Measurements from ENCODE around the gene DDIAS. TPM values are rescaled to one million over a fixed set of nuclear protein-coding genes. Genes with fewer than 3 reads are reported as not detected.
"Not testable (repeated sequence)": the region's sequence is repeated elsewhere in the genome, so short reads cannot be mapped to it uniquely, and the experiment has no call there.

The DDIAS gene
- total RNA-seq, 1 donor from 2014 or later, result 1.6 TPM

GRCh38 chr11:82937554-82937953 is 36.0 kb downstream of the DDIAS start:
- H3K9ac ChIP-seq (ENCODE audit: low read depth in 1 of 3, low read length in 3 of 3), result no peak overlapping the region
- no peak overlapping the region for H3K4me3 ChIP-seq (ENCODE audit: low read length in 3 of 3)
- no peaks in the 10 kb centered on the region for H3K4me1 ChIP-seq (ENCODE audit: control insufficient read depth in 3 of 3, insufficient read depth in 3 of 3, low read length in 3 of 3)
- H3K36me3 ChIP-seq (ENCODE audit: control insufficient read depth in 3 of 3, insufficient read depth in 3 of 3, low read length in 3 of 3), result no peaks in the 10 kb centered on the region
- no peak overlapping the region for H3K27ac ChIP-seq (ENCODE audit: low read depth, low read length)
- no peaks in the 10 kb centered on the region for H3K27me3 ChIP-seq (ENCODE audit: control insufficient read depth in 3 of 3, insufficient read depth in 3 of 3, low read length in 3 of 3)
- H3K9me3 ChIP-seq (ENCODE audit: control insufficient read depth in 3 of 3, low read length in 3 of 3), result no peaks in the 10 kb centered on the region

- Histone ChIP-seq H3K9ac (ENCODE audit: low read depth in 1 of 3, low read length in 3 of 3) (no peak overlapping the region), H3K4me3 (ENCODE audit: low read length in 3 of 3) (no peak overlapping the region), H3K27me3 (ENCODE audit: control insufficient read depth in 3 of 3, insufficient read depth in 3 of 3, low read length in 3 of 3) (no peaks in the 10 kb centered on the region), H3K9me3 (ENCODE audit: control insufficient read depth in 3 of 3, low read length in 3 of 3) (no peaks in the 10 kb centered on the region), H3K36me3 (ENCODE audit: control insufficient read depth in 3 of 3, insufficient read depth in 3 of 3, low read length in 3 of 3) (no peaks in the 10 kb centered on the region), H3K27ac (ENCODE audit: low read depth, low read length) (no peak overlapping the region), H3K4me1 (ENCODE audit: control insufficient read depth in 3 of 3, insufficient read depth in 3 of 3, low read length in 3 of 3) (no peaks in the 10 kb centered on the region)
Observed at GRCh38 chr11:82939456-82939855, 37.9 kb downstream of the DDIAS start.

- Histone ChIP-seq H3K36me3 (ENCODE audit: control insufficient read depth in 3 of 3, insufficient read depth in 3 of 3, low read length in 3 of 3) (no peaks in the 10 kb centered on the region), H3K27me3 (ENCODE audit: control insufficient read depth in 3 of 3, insufficient read depth in 3 of 3, low read length in 3 of 3) (no peaks in the 10 kb centered on the region), H3K27ac (ENCODE audit: low read depth, low read length) (no peak overlapping the region), H3K9ac (ENCODE audit: low read depth in 1 of 3, low read length in 3 of 3) (no peak overlapping the region), H3K4me1 (ENCODE audit: control insufficient read depth in 3 of 3, insufficient read depth in 3 of 3, low read length in 3 of 3) (no peaks in the 10 kb centered on the region), H3K9me3 (ENCODE audit: control insufficient read depth in 3 of 3, low read length in 3 of 3) (no peaks in the 10 kb centered on the region), H3K4me3 (ENCODE audit: low read length in 3 of 3) (no peak overlapping the region)
Observed at GRCh38 chr11:82942376-82942775, 40.8 kb downstream of the DDIAS start.

GRCh38 chr11:82943430-82943829 is 41.9 kb downstream of the DDIAS start:
- not testable (repeated sequence) for H3K9ac ChIP-seq (ENCODE audit: low read depth in 1 of 3, low read length in 3 of 3); H3K27ac ChIP-seq (ENCODE audit: low read depth, low read length); H3K4me3 ChIP-seq (ENCODE audit: low read length in 3 of 3); H3K9me3 ChIP-seq (ENCODE audit: control insufficient read depth in 3 of 3, low read length in 3 of 3); H3K4me1 ChIP-seq (ENCODE audit: control insufficient read depth in 3 of 3, insufficient read depth in 3 of 3, low read length in 3 of 3); H3K36me3 ChIP-seq (ENCODE audit: control insufficient read depth in 3 of 3, insufficient read depth in 3 of 3, low read length in 3 of 3); H3K27me3 ChIP-seq (ENCODE audit: control insufficient read depth in 3 of 3, insufficient read depth in 3 of 3, low read length in 3 of 3)

GRCh38 chr11:82944198-82944597 is 42.7 kb downstream of the DDIAS start:
- no peak overlapping the region for H3K27ac ChIP-seq (ENCODE audit: low read depth, low read length)
- no peaks in the 10 kb centered on the region for H3K27me3 ChIP-seq (ENCODE audit: control insufficient read depth in 3 of 3, insufficient read depth in 3 of 3, low read length in 3 of 3)
- no peaks in the 10 kb centered on the region for H3K9me3 ChIP-seq (ENCODE audit: control insufficient read depth in 3 of 3, low read length in 3 of 3)
- H3K4me1 ChIP-seq (ENCODE audit: control insufficient read depth in 3 of 3, insufficient read depth in 3 of 3, low read length in 3 of 3), result no peaks in the 10 kb centered on the region
- H3K4me3 ChIP-seq (ENCODE audit: low read length in 3 of 3), result no peak overlapping the region
- H3K36me3 ChIP-seq (ENCODE audit: control insufficient read depth in 3 of 3, insufficient read depth in 3 of 3, low read length in 3 of 3), result no peaks in the 10 kb centered on the region
- H3K9ac ChIP-seq (ENCODE audit: low read depth in 1 of 3, low read length in 3 of 3), result no peak overlapping the region

GRCh38 chr11:82945041-82945440 is 43.5 kb downstream of the DDIAS start:
- H3K27me3 ChIP-seq (ENCODE audit: control insufficient read depth in 3 of 3, insufficient read depth in 3 of 3, low read length in 3 of 3); H3K9ac ChIP-seq (ENCODE audit: low read depth in 1 of 3, low read length in 3 of 3); H3K4me3 ChIP-seq (ENCODE audit: low read length in 3 of 3); H3K9me3 ChIP-seq (ENCODE audit: control insufficient read depth in 3 of 3, low read length in 3 of 3); H3K27ac ChIP-seq (ENCODE audit: low read depth, low read length); H3K36me3 ChIP-seq (ENCODE audit: control insufficient read depth in 3 of 3, insufficient read depth in 3 of 3, low read length in 3 of 3); H3K4me1 ChIP-seq (ENCODE audit: control insufficient read depth in 3 of 3, insufficient read depth in 3 of 3, low read length in 3 of 3): not testable (repeated sequence)

- Histone ChIP-seq H3K36me3 (ENCODE audit: control insufficient read depth in 3 of 3, insufficient read depth in 3 of 3, low read length in 3 of 3) (no peaks in the 10 kb centered on the region), H3K4me3 (ENCODE audit: low read length in 3 of 3) (no peak overlapping the region), H3K27ac (ENCODE audit: low read depth, low read length) (no peak overlapping the region), H3K4me1 (ENCODE audit: control insufficient read depth in 3 of 3, insufficient read depth in 3 of 3, low read length in 3 of 3) (no peaks in the 10 kb centered on the region), H3K9ac (ENCODE audit: low read depth in 1 of 3, low read length in 3 of 3) (no peak overlapping the region), H3K9me3 (ENCODE audit: control insufficient read depth in 3 of 3, low read length in 3 of 3) (no peaks in the 10 kb centered on the region), H3K27me3 (ENCODE audit: control insufficient read depth in 3 of 3, insufficient read depth in 3 of 3, low read length in 3 of 3) (no peaks in the 10 kb centered on the region)
Observed at GRCh38 chr11:82945682-82946081, 44.1 kb downstream of the DDIAS start.

GRCh38 chr11:82949352-82949751 is 47.8 kb downstream of the DDIAS start:
- no peaks in the 10 kb centered on the region for H3K9me3 ChIP-seq (ENCODE audit: control insufficient read depth in 3 of 3, low read length in 3 of 3)
- no peaks in the 10 kb centered on the region for H3K27me3 ChIP-seq (ENCODE audit: control insufficient read depth in 3 of 3, insufficient read depth in 3 of 3, low read length in 3 of 3)
- no peak overlapping the region for H3K9ac ChIP-seq (ENCODE audit: low read depth in 1 of 3, low read length in 3 of 3)
- no peak overlapping the region for H3K27ac ChIP-seq (ENCODE audit: low read depth, low read length)
- H3K4me1 ChIP-seq (ENCODE audit: control insufficient read depth in 3 of 3, insufficient read depth in 3 of 3, low read length in 3 of 3), result no peaks in the 10 kb centered on the region
- no peaks in the 10 kb centered on the region for H3K36me3 ChIP-seq (ENCODE audit: control insufficient read depth in 3 of 3, insufficient read depth in 3 of 3, low read length in 3 of 3)
- H3K4me3 ChIP-seq (ENCODE audit: low read length in 3 of 3), result no peak overlapping the region

- H3K27ac ChIP-seq (ENCODE audit: low read depth, low read length); H3K9me3 ChIP-seq (ENCODE audit: control insufficient read depth in 3 of 3, low read length in 3 of 3); H3K9ac ChIP-seq (ENCODE audit: low read depth in 1 of 3, low read length in 3 of 3); H3K4me3 ChIP-seq (ENCODE audit: low read length in 3 of 3); H3K4me1 ChIP-seq (ENCODE audit: control insufficient read depth in 3 of 3, insufficient read depth in 3 of 3, low read length in 3 of 3); H3K36me3 ChIP-seq (ENCODE audit: control insufficient read depth in 3 of 3, insufficient read depth in 3 of 3, low read length in 3 of 3); H3K27me3 ChIP-seq (ENCODE audit: control insufficient read depth in 3 of 3, insufficient read depth in 3 of 3, low read length in 3 of 3): not testable (repeated sequence)
Observed at GRCh38 chr11:82950502-82950901, 49.0 kb downstream of the DDIAS start.

- H3K4me1 ChIP-seq (ENCODE audit: control insufficient read depth in 3 of 3, insufficient read depth in 3 of 3, low read length in 3 of 3); H3K9me3 ChIP-seq (ENCODE audit: control insufficient read depth in 3 of 3, low read length in 3 of 3); H3K4me3 ChIP-seq (ENCODE audit: low read length in 3 of 3); H3K9ac ChIP-seq (ENCODE audit: low read depth in 1 of 3, low read length in 3 of 3); H3K27me3 ChIP-seq (ENCODE audit: control insufficient read depth in 3 of 3, insufficient read depth in 3 of 3, low read length in 3 of 3); H3K27ac ChIP-seq (ENCODE audit: low read depth, low read length); H3K36me3 ChIP-seq (ENCODE audit: control insufficient read depth in 3 of 3, insufficient read depth in 3 of 3, low read length in 3 of 3): not testable (repeated sequence)
Observed at GRCh38 chr11:82955736-82956453, 54.4 kb downstream of the DDIAS start.

All from skeletal muscle tissue (tissue), 4 donors.